ENCODE measurements around the gene PCSK2.
"Not testable (repeated sequence)": the region's sequence is repeated elsewhere in the genome, so short reads cannot be mapped to it uniquely, and the experiment has no call there.

Gene PCSK2

DNA sequence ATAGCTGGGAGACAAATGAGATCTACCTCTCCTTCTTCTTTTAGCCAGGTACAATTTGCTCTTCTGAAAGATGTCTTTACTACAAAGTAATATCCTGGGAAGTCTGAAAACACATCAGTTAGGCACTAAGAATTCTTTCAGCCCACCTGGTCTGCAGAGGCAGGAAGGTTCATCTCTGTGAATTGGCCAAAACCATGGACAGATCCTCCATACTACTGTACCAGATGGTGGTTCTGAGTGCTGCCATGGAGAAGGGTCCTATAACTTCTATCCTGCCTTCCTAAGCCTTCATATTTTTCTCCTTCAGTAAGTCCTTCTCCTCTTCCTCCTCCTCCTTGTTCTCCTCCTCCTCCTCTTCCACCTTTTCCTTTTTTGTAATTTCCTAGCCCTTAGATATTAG is 11.7 kb upstream of the PCSK2 start:
- Histone ChIP-seq H3K27me3 (ENCODE audit: control insufficient read depth, insufficient read depth, low read length) (no peaks in the 10 kb centered on the region), H3K9me3 (replicated peaks; ENCODE audit: low read length) (no peaks in the 10 kb centered on the region), H3K4me1 (ENCODE audit: control insufficient read depth, insufficient read depth, low read length) (no peaks in the 10 kb centered on the region), H3K4me2 (ENCODE audit: low read length) (no peak overlapping the region), H3K36me3 (ENCODE audit: insufficient read depth, low read length) (no peaks in the 10 kb centered on the region), H3K9ac (ENCODE audit: low read depth, low read length) (no peak overlapping the region), H3K4me3 (ENCODE audit: low read length) (no peak overlapping the region)

GRCh38 chr20:17219856-17220255 is 7.0 kb upstream of the PCSK2 start:
- H3K9ac ChIP-seq (ENCODE audit: low read depth, low read length); H3K4me3 ChIP-seq (ENCODE audit: low read length); H3K4me1 ChIP-seq (ENCODE audit: control insufficient read depth, insufficient read depth, low read length); H3K9me3 ChIP-seq (replicated peaks; ENCODE audit: low read length); H3K27me3 ChIP-seq (ENCODE audit: control insufficient read depth, insufficient read depth, low read length); H3K4me2 ChIP-seq (ENCODE audit: low read length); H3K36me3 ChIP-seq (ENCODE audit: insufficient read depth, low read length): not testable (repeated sequence)

- peaks cover 34% of the 10 kb centered on the region for H3K27me3 ChIP-seq (ENCODE audit: control insufficient read depth, insufficient read depth, low read length)
- H3K4me3 ChIP-seq (ENCODE audit: low read length) = no peak overlapping the region
- no peaks in the 10 kb centered on the region for H3K4me1 ChIP-seq (ENCODE audit: control insufficient read depth, insufficient read depth, low read length)
- no peaks in the 10 kb centered on the region for H3K36me3 ChIP-seq (ENCODE audit: insufficient read depth, low read length)
- no peak overlapping the region for H3K9ac ChIP-seq (ENCODE audit: low read depth, low read length)
- no peaks in the 10 kb centered on the region for H3K9me3 ChIP-seq (replicated peaks; ENCODE audit: low read length)
- no peak overlapping the region for H3K4me2 ChIP-seq (ENCODE audit: low read length)
These were observed 3.3 kb upstream of the PCSK2 start for GRCh38 chr20:17223553-17223952.

DNA sequence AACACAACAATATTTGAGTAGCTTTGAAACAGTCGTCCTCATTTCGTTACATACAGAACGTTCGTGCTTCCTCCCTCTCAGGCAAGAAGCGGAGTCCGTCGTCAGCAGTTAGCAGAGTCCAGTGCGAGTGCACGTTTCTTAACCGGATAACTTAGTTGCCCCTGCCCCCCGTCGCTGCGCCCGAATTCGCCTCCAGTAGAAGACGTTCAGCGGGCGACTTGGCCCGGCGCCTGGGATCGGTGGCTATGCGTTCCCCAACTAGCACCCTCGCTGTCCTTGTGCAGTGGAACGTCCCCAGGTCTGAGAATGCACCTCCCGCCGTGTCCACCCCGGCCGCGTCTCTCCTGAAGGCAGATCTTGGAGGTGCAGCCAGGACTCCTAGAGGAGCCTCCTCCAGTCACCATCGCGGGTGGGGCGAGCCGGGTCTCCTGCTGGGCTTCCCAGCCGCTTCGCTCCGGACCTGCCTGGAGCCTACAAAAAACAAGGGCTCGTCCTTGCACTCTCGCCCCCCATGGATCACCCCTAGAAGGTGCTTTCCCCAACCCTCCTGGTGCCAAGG is 910 bp upstream of the PCSK2 start:
- Histone ChIP-seq H3K9me3 (replicated peaks; ENCODE audit: low read length) (no peaks in the 10 kb centered on the region), H3K4me1 (ENCODE audit: control insufficient read depth, insufficient read depth, low read length) (no peaks in the 10 kb centered on the region), H3K27me3 (ENCODE audit: control insufficient read depth, insufficient read depth, low read length) (peaks cover 48% of the 10 kb centered on the region), H3K4me3 (ENCODE audit: low read length) (no peak overlapping the region), H3K4me2 (ENCODE audit: low read length) (peak overlapping the region; percentile 52), H3K36me3 (ENCODE audit: insufficient read depth, low read length) (no peaks in the 10 kb centered on the region), H3K9ac (ENCODE audit: low read depth, low read length) (no peak overlapping the region)

- H3K4me1 ChIP-seq (ENCODE audit: control insufficient read depth, insufficient read depth, low read length) = no peaks in the 10 kb centered on the region
- no peaks in the 10 kb centered on the region for H3K9me3 ChIP-seq (replicated peaks; ENCODE audit: low read length)
- H3K9ac ChIP-seq (ENCODE audit: low read depth, low read length) = no peak overlapping the region
- peak overlapping the region; percentile 41 for H3K4me2 ChIP-seq (ENCODE audit: low read length)
- H3K27me3 ChIP-seq (ENCODE audit: control insufficient read depth, insufficient read depth, low read length) = peaks cover 53% of the 10 kb centered on the region
- no peaks in the 10 kb centered on the region for H3K36me3 ChIP-seq (ENCODE audit: insufficient read depth, low read length)
- H3K4me3 ChIP-seq (ENCODE audit: low read length) = no peak overlapping the region
These were observed 357 bp downstream of the PCSK2 start for GRCh38 chr20:17227219-17227575.

DNA sequence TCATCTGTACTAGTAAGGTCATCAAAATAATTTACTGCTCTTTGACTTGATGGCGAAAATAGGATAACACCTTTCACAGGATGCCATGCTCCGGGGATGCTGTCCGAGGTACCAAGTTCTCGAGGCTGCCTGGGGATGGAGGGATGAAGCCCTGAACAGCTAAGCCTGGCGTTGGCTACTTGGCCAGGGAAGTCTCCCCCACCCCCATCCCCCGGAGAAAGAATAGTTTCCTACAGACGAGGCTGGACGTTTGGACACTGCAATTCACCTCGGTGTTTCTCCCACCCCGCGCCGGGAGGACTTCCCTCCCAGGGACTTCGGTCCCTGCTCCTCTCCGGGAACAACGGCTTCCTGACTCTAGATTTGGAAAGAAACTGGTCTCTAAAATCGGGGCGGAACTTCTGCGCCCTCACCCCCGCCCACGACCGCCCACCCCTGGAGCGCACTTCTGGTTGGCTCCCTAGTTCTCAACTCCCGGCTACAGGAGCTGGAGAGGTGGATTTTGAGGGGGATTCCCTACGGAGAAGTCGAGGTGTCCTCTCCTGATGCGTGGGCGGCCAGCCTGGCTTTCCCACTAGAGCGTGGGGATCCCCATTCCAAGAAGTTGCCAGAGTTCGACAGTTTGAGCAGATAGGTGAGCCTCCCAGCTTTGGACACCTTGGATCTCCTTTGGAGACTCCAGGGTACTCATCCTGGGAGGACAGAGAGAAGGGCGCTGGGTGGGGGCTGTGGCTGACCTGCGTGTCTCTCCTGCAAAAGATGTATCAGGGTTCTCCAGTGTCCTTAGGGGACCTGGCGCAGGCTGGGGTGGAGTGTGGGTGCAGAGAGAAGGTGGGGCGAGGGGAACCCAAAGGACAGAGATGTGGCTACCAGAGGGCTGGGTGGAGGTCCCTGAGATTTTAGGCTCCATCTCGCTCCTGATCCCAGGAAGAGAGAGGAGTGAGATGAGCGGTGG is 1.1 kb downstream of the PCSK2 start:
- no peak overlapping the region for H3K9ac ChIP-seq (ENCODE audit: low read depth, low read length)
- no peaks in the 10 kb centered on the region for H3K4me1 ChIP-seq (ENCODE audit: control insufficient read depth, insufficient read depth, low read length)
- H3K9me3 ChIP-seq (replicated peaks; ENCODE audit: low read length) = no peaks in the 10 kb centered on the region
- H3K4me3 ChIP-seq (ENCODE audit: low read length) = no peak overlapping the region
- no peak overlapping the region for H3K4me2 ChIP-seq (ENCODE audit: low read length)
- H3K36me3 ChIP-seq (ENCODE audit: insufficient read depth, low read length) = no peaks in the 10 kb centered on the region
- peaks cover 53% of the 10 kb centered on the region for H3K27me3 ChIP-seq (ENCODE audit: control insufficient read depth, insufficient read depth, low read length)

DNA sequence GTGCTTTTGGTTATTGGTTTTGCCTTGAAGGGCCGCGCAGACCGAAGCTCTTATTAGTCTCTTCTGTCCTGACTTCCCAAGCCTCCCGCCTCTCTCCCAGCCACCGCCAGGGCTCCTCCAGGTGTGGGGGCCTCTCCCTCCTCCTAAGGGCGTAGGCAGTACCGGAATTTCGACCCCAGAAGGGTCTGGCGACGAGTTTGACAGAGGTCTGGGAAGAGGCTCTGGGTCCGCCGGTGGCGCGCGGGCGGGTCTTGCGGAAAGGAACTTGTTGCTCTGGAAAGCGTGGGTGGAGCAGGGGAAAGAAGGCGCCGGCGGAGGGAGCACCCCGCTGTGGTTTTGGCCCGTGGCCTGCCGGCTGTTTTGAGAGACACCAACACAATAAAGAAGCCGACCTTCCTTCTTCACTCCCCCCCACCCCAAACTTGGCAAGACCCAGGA is 1.8 kb downstream of the PCSK2 start:
- Histone ChIP-seq H3K4me3 (ENCODE audit: low read length) (no peak overlapping the region), H3K9me3 (replicated peaks; ENCODE audit: low read length) (no peaks in the 10 kb centered on the region), H3K36me3 (ENCODE audit: insufficient read depth, low read length) (no peaks in the 10 kb centered on the region), H3K4me1 (ENCODE audit: control insufficient read depth, insufficient read depth, low read length) (no peaks in the 10 kb centered on the region), H3K4me2 (ENCODE audit: low read length) (no peak overlapping the region), H3K9ac (ENCODE audit: low read depth, low read length) (no peak overlapping the region), H3K27me3 (ENCODE audit: control insufficient read depth, insufficient read depth, low read length) (peaks cover 53% of the 10 kb centered on the region)

DNA sequence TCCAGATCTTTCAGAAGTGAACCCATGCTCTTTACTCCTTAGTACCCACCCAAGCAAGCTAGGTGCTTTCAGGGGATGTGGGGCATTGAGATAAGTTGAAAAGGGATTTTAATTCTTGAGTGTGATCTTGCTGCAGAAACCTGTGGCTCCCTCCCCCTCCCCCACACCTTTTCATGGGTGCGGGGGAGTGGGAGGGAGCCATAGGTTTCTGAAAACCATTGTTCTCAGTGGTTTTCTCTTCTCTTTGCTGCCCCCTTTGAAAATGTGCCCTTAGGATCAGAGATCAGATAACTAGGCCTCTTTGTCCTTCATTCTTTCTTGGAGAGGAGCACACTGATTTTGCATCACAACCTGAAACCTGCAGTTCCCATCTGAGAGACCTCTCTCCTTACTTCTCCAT is 2.4 kb downstream of the PCSK2 start:
- Histone ChIP-seq H3K27me3 (ENCODE audit: control insufficient read depth, insufficient read depth, low read length) (peaks cover 53% of the 10 kb centered on the region), H3K4me3 (ENCODE audit: low read length) (no peak overlapping the region), H3K9me3 (replicated peaks; ENCODE audit: low read length) (no peaks in the 10 kb centered on the region), H3K9ac (ENCODE audit: low read depth, low read length) (no peak overlapping the region), H3K4me2 (ENCODE audit: low read length) (no peak overlapping the region), H3K4me1 (ENCODE audit: control insufficient read depth, insufficient read depth, low read length) (no peaks in the 10 kb centered on the region), H3K36me3 (ENCODE audit: insufficient read depth, low read length) (no peaks in the 10 kb centered on the region)

DNA sequence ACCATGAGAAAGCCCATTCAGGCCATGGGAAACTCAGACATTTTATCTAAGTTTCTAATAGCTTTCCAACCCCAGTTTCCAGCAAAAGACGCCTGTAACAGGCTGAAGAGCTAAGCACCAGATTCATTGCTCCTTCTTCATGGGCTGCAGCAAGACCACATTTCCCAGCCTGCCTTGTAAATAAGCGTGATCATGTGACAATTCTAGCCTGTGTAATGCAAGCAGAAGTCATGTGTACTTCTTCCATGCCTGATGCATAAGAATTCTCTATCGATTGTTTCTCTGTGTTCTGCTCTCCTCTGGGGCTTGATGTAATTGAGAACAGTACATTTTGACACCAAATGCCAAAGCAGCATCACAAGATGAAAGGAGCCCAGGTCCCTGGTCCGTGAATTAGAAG is 6.8 kb downstream of the PCSK2 start:
- Histone ChIP-seq H3K36me3 (ENCODE audit: insufficient read depth, low read length) (no peaks in the 10 kb centered on the region), H3K4me1 (ENCODE audit: control insufficient read depth, insufficient read depth, low read length) (no peaks in the 10 kb centered on the region), H3K9ac (ENCODE audit: low read depth, low read length) (no peak overlapping the region), H3K27me3 (ENCODE audit: control insufficient read depth, insufficient read depth, low read length) (peaks cover 19% of the 10 kb centered on the region), H3K4me2 (ENCODE audit: low read length) (no peak overlapping the region), H3K4me3 (ENCODE audit: low read length) (no peak overlapping the region), H3K9me3 (replicated peaks; ENCODE audit: low read length) (no peaks in the 10 kb centered on the region)

GRCh38 chr20:17236766-17237165 is 9.9 kb downstream of the PCSK2 start:
- Histone ChIP-seq H3K36me3 (ENCODE audit: insufficient read depth, low read length) (no peaks in the 10 kb centered on the region), H3K4me2 (ENCODE audit: low read length) (no peak overlapping the region), H3K27me3 (ENCODE audit: control insufficient read depth, insufficient read depth, low read length) (peaks cover 3% of the 10 kb centered on the region), H3K4me3 (ENCODE audit: low read length) (no peak overlapping the region), H3K4me1 (ENCODE audit: control insufficient read depth, insufficient read depth, low read length) (no peaks in the 10 kb centered on the region), H3K9me3 (replicated peaks; ENCODE audit: low read length) (no peaks in the 10 kb centered on the region), H3K9ac (ENCODE audit: low read depth, low read length) (no peak overlapping the region)

GRCh38 chr20:17248224-17248623 is 21.4 kb downstream of the PCSK2 start:
- Histone ChIP-seq H3K36me3 (ENCODE audit: insufficient read depth, low read length) (no peaks in the 10 kb centered on the region), H3K4me2 (ENCODE audit: low read length) (no peak overlapping the region), H3K9ac (ENCODE audit: low read depth, low read length) (no peak overlapping the region), H3K27me3 (ENCODE audit: control insufficient read depth, insufficient read depth, low read length) (no peaks in the 10 kb centered on the region), H3K4me1 (ENCODE audit: control insufficient read depth, insufficient read depth, low read length) (no peaks in the 10 kb centered on the region), H3K9me3 (replicated peaks; ENCODE audit: low read length) (no peaks in the 10 kb centered on the region), H3K4me3 (ENCODE audit: low read length) (no peak overlapping the region)

- Histone ChIP-seq H3K27me3 (ENCODE audit: control insufficient read depth, insufficient read depth, low read length) (no peaks in the 10 kb centered on the region), H3K9me3 (replicated peaks; ENCODE audit: low read length) (no peaks in the 10 kb centered on the region), H3K36me3 (ENCODE audit: insufficient read depth, low read length) (no peaks in the 10 kb centered on the region), H3K4me2 (ENCODE audit: low read length) (no peak overlapping the region), H3K4me3 (ENCODE audit: low read length) (no peak overlapping the region), H3K9ac (ENCODE audit: low read depth, low read length) (no peak overlapping the region), H3K4me1 (ENCODE audit: control insufficient read depth, insufficient read depth, low read length) (no peaks in the 10 kb centered on the region)
These were observed 35.9 kb downstream of the PCSK2 start for GRCh38 chr20:17262786-17263185.
